Heart left ventricle (tissue), 16 donors: ENCODE measurements around the gene USP47. TPM values are rescaled to one million over a fixed set of nuclear protein-coding genes. Genes with fewer than 3 reads are reported as not detected.
A peak's percentile ranks its signal among the peaks of the same experiment; 100 is the strongest.

Experiments used
- ATAC-seq, 4 donors: fragments of 200-7000 bp; cut with Tn5 transposase; one replicate each; pipeline ENCODE4 v1.9.1; 2020 to 2022; ENCODE audit warnings: moderate library complexity in 4 of 4, mild to moderate bottlenecking in 3 of 4, moderate number of reproducible peaks in 1 of 4
- DNase-seq, 5 donors: peaks; one replicate each; pipeline ENCODE4 v3.0.0-alpha.2; 2020
- H3K27ac ChIP-seq, 12 donors: fragments of 200-600 bp; sonication (generic) in 4 of 12; one replicate each; pipeline versions ENCODE4 v1.5.0 to v1.8.0; 2016 to 2022; ENCODE audit warnings: mild to moderate bottlenecking in 2 of 12
- H3K27me3 ChIP-seq, 9 donors: fragments of 200-600 bp; sonication (generic) in 2 of 9; one replicate each; pipeline versions ENCODE4 v1.5.1 to v1.8.0; 2016 to 2022; ENCODE audit warnings: mild to moderate bottlenecking in 3 of 9
- H3K36me3 ChIP-seq, 9 donors: fragments of 200-600 bp; sonication (generic) in 2 of 9; one replicate each; pipeline versions ENCODE4 v1.5.0 to v1.8.0; 2018 to 2022; ENCODE audit warnings: mild to moderate bottlenecking in 2 of 9
- H3K4me1 ChIP-seq, 12 donors: fragments of 200-600 bp; sonication (generic) in 4 of 12; one replicate each; pipeline versions ENCODE4 v1.5.0 to v1.8.0; 2016 to 2022; ENCODE audit warnings: mild to moderate bottlenecking in 3 of 12
- H3K4me3 ChIP-seq, 12 donors: fragments of 200-600 bp; sonication (generic) in 4 of 12; one replicate each; pipeline versions ENCODE4 v1.5.0 to v1.8.0; 2017 to 2022; ENCODE audit warnings: mild to moderate bottlenecking in 9 of 12, moderate library complexity in 4 of 12
- H3K9me3 ChIP-seq, 12 donors: fragments of 200-600 bp; sonication (generic) in 4 of 12; one replicate each; pipeline versions ENCODE4 v1.5.0 to v1.8.0; 2016 to 2022; ENCODE audit warnings: mild to moderate bottlenecking in 1 of 12
- CTCF ChIP-seq, 12 donors: fragments of 200-600 bp; sonication (generic) in 4 of 12; IDR thresholded peaks; one replicate each; pipeline versions ENCODE4 v1.5.0 to v1.8.0; 2018 to 2022; ENCODE audit warnings: antibody characterized with exemption in 12 of 12, mild to moderate bottlenecking in 5 of 12
- POLR2A ChIP-seq, 2 donors: fragments of 450-650 bp; IDR thresholded peaks; one replicate each; pipeline ENCODE4 v1.6.1; 2017; ENCODE audit warnings: antibody characterized with exemption in 2 of 2, mild to moderate bottlenecking in 2 of 2, moderate library complexity in 2 of 2
- WGBS, 4 donors: extraction: QIAGEN DNeasy Blood & Tissue Kit in 2 of 4; methylation state at CpG; one replicate each; pipeline versions ENCODE4 v1.1.5 to v1.1.7; 2013 to 2018; 5-methylcytosine and 5-hydroxymethylcytosine counted together
- intact Hi-C, 10 donors: fragments of 100-400 bp; cut with DNase I; formaldehyde crosslinking; loops; one replicate each; pipeline versions ENCODE4 v1.11.1 to v1.14.2; 2022
- polyA plus RNA-seq, 2 donors: library from polyadenylated mRNA; stranded (reverse); fragments of 200-250 nt; gene quantifications; one replicate each; pipeline ENCODE4 v1.2.3, GENCODE V29; 2013
- total RNA-seq, 9 donors: library from RNA; depleted of rRNA in 2 of 9; stranded (reverse); fragments of >200 nt in 2 of 9; fragmentation: NEBNext Ultra II Directional in 3 of 9; extraction: Animal tissue kit (Norgen Biotek cat#: 25700) in 3 of 9; gene quantifications; one replicate each; pipeline versions ENCODE4 v1.1.0 to v1.2.4, GENCODE V29; 2016 to 2023
- donor health status: ischemic (EF 13 %, LVEDD 7.1; RV severe dilation, severe dysfunction).
- donor health status: healthy with polysubstance abuse.
- donor health status: DM: no; HTN: yes; CAD: no.
- donor health status: DM: no; HTN: no; CAD: no.
- donor health status: ischemic (EF 25% LVEDD 6.9; RV normal size, moderate dysfunction).
- donor health status: ischemic (EF 25% LVEDD 5.7; RV mildly dilated, moderate dysfunction).
- donor health status: healthy.
- donor health status: DM: yes; HTN: yes; CAD: no.
- donor health status: ischemic (EF 35%, LVEDD 5.7; RV mildly dilated, moderate dysfunction).
- donor health status: nonischemic (EF 11% LVEDD 7.7; RV severe dilation, severe dysfunction).
- donor health status: DM: yes; HTN: yes; CAD: no.
- donor health status: PGD.
- donor health status: ischemic (EF 29% LVEDD 5.4; RV normal size, mild dysfunction).
- donor health status: nonischemic (EF 23%, LVEDD 6.1; RV moderate dilation, normal function).

The USP47 gene
- total and polyA plus RNA-seq, 11 donors = 26.2 to 89.6 (median 54.3) TPM

- TF ChIP-seq CTCF (IDR thresholded peaks at IDR 0.05) = no peak
- no peak for TF ChIP-seq POLR2A (IDR thresholded peaks at IDR 0.05)
- 78 to 85% (median 81%) methylated on average over 1 of the region's 1 CpG for WGBS, 4 donors
- intact Hi-C loops = loop anchor here in 6 of 10 donors (5.0 to 10.0 kb wide), 3 partner anchors 92 to 97 kb away; no protein-coding TSS in a partner anchor
- H3K4me1 ChIP-seq = peaks cover 0 to 3% (median 0%) of the 10 kb centered on the region in 12 donors
- H3K27me3 ChIP-seq = no peaks in the 10 kb centered on the region
- H3K4me3 ChIP-seq = no peak overlapping the region
- ATAC-seq (no peak), DNase-seq (no peak)
- no peaks in the 10 kb centered on the region for H3K9me3 ChIP-seq
- H3K27ac ChIP-seq = no peak overlapping the region
- peaks cover 0 to 93% (median 57%) of the 10 kb centered on the region in 9 donors for H3K36me3 ChIP-seq
Observed at GRCh38 chr11:11899401-11899800, 57.6 kb downstream of the USP47 start.

- 87 to 95% (median 92%) methylated on average over 3 of the region's 3 CpGs for WGBS, 4 donors
- H3K27ac ChIP-seq = no peak overlapping the region
- TF ChIP-seq POLR2A (IDR thresholded peaks at IDR 0.05) (no peak), CTCF (IDR thresholded peaks at IDR 0.05) (no peak)
- H3K4me1 ChIP-seq = no peaks in the 10 kb centered on the region
- peaks cover 0 to 94% (median 76%) of the 10 kb centered on the region in 9 donors for H3K36me3 ChIP-seq
- H3K27me3 ChIP-seq = no peaks in the 10 kb centered on the region
- DNase-seq = no peak
- no peak for ATAC-seq
- intact Hi-C loops = loop anchor here in 1 of 10 donors (10.0 kb wide), 1 partner anchor 97 kb away; no protein-coding TSS in a partner anchor
- no peak overlapping the region for H3K4me3 ChIP-seq
- H3K9me3 ChIP-seq = no peaks in the 10 kb centered on the region
Observed at GRCh38 chr11:11901929-11902328, 60.2 kb downstream of the USP47 start.

GRCh38 chr11:11909727-11910126 is 68.0 kb downstream of the USP47 start:
- DNase-seq (no peak), ATAC-seq (no peak)
- intact Hi-C loops = loop anchor here in 2 of 10 donors (10.0 kb wide), 1 partner anchor 105 kb away; no protein-coding TSS in a partner anchor
- no peak overlapping the region for H3K4me3 ChIP-seq
- TF ChIP-seq CTCF (IDR thresholded peaks at IDR 0.05) (no peak), POLR2A (IDR thresholded peaks at IDR 0.05) (no peak)
- no peak overlapping the region for H3K27ac ChIP-seq
- H3K4me1 ChIP-seq = no peaks in the 10 kb centered on the region
- H3K27me3 ChIP-seq = no peaks in the 10 kb centered on the region
- H3K36me3 ChIP-seq = peaks cover 0 to 83% (median 40%) of the 10 kb centered on the region in 9 donors
- no peaks in the 10 kb centered on the region for H3K9me3 ChIP-seq

GRCh38 chr11:11910541-11910940 is 68.8 kb downstream of the USP47 start:
- H3K4me1 ChIP-seq = no peaks in the 10 kb centered on the region
- 85 to 100% (median 98%) methylated on average over 2 of the region's 2 CpGs for WGBS, 4 donors
- intact Hi-C loops = loop anchor here in 1 of 10 donors (10.0 kb wide), 1 partner anchor 106 kb away; no protein-coding TSS in a partner anchor
- no peak for DNase-seq
- ATAC-seq = peak in 1 of 4 donors; percentile 20
- no peak for TF ChIP-seq POLR2A (IDR thresholded peaks at IDR 0.05)
- TF ChIP-seq CTCF (IDR thresholded peaks at IDR 0.05) = no peak
- no peak overlapping the region for H3K4me3 ChIP-seq
- H3K36me3 ChIP-seq = peaks cover 0 to 75% (median 36%) of the 10 kb centered on the region in 9 donors
- no peaks in the 10 kb centered on the region for H3K27me3 ChIP-seq
- H3K27ac ChIP-seq = no peak overlapping the region
- no peaks in the 10 kb centered on the region for H3K9me3 ChIP-seq
